GM04503 (cell line): ENCODE measurements around the gene NUP210L.

Experiments used
- DNase-seq: peaks from one replicate; pipeline ENCODE4 v3.0.0-alpha.2; 2012; ENCODE audit warnings: low read depth

NUP210L gene

DNA sequence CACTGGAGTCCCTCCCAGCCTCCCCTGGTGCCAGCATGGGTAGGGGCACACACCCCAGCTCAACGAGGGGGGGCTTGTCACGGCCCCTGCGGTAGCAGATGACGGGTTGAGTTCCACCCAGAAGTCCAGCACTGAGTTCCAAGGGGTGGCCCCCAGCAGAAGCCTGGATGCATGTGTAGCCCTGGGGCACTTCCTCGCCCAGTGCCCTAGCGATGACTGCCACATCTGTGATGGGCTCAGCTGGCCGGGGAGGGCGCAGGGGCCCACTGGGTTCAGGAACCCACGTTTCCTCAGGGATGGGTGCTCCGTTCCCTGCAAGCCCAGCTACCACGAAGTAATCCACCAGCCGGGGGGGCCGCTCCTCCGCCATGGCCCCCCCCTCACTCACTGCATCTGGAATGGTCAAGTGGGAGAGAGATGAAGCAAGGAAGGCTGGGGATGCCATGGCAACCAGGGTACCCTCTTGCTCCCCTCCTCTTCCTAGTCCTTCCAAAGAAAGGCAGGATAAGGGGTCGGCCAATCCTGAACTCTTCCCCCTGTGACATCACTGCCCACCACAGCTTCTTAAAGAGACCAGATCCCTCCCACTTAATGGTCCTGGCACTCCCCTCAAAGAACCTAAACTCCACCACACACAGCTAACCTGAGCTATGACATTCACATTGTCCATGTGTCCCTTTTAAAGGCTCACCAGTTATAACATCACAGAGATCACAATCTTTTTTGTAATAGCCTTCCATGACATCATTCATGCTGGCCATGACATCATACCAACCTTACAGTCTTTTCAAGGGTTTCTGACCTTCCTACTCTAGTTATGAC is 210.7 kb downstream of the NUP210L start:
- DNase-seq: no peak

DNA sequence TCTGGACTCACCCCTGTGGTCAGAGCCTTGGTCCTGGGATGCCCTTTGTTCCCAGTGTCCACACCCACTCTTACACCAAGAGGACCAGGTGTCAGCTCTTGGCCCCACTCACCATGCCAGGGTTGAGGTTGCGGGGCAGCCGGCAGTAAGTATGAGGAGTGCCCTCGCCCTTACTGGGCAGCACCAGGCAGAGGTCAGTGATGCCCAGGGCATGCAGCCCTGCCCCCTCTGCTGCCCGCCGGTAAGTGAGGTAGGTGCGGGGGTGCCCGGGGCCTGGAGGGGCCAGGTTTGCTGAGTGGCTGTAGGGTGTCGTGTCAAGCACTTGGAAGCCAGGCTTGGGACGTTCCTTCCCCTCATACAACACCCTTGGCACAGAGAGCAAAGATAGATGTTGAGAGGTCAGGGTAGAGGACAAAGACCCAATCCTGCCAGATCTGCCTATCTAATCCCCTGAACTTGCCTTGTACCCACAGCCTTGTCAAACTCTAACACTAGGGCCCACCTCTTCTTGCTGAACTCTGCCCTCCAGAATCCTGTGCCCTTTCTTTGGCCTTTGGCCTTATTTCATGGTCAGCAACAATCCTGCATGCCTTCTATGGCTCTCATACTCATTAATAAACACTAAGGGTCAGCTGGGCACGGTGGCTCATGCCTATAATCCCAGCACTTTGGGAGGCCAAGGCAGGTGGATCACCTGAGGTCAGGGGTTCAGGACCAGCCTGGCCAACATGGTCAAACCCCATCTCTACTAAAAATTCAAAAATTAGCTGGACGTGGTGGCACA is 211.9 kb downstream of the NUP210L start:
- no peak for DNase-seq
